IMR-90 (cell line): ENCODE measurements around the gene CDKN3. TPM values are rescaled to one million over a fixed set of nuclear protein-coding genes. Genes with fewer than 3 reads are reported as not detected.

Source experiments
- ATAC-seq: fragments of 200-7000 bp; cut with Tn5 transposase; 2 replicates; pipeline ENCODE4 v1.9.1; 2020; ENCODE audit warnings: low read depth, mild to moderate bottlenecking, moderate library complexity
- BruUV-seq: library from RNA; stranded (reverse); fragments of 400-500 nt; replicated peaks from 2 replicates; lab custom pipeline; 2021; lab: Mats Ljungman, UMichigan
- CTCF ChIA-PET: fragments of 300-600 bp; formaldehyde crosslinking; extraction: SDS; loops from one replicate; lab custom pipeline; 2021; ENCODE audit warnings: antibody characterized with exemption; lab: Yijun Ruan, JAX
- POLR2A ChIA-PET: fragments of 300-600 bp; sonication (Branson Sonifier 250); formaldehyde crosslinking; loops from one replicate; lab custom pipeline; 2022; ENCODE audit warnings: antibody characterized with exemption; ENCODE audit not compliant: unreplicated experiment; lab: Charles Lee
- DNase-seq: peaks from one replicate; pipeline ENCODE4 v3.0.0; 2013
- H2AFZ ChIP-seq: replicated peaks from 2 replicates; pipeline ENCODE3; 2013; ENCODE audit warnings: low read length, mild to moderate bottlenecking; ENCODE audit not compliant: poor library complexity
- H2AK5ac ChIP-seq: 2 replicates; pipeline ENCODE4 v1.6.1; 2013; ENCODE audit warnings: low read depth, low read length, inconsistent platforms
- H2AK9ac ChIP-seq: replicated peaks from 2 replicates; pipeline ENCODE3; 2013; ENCODE audit warnings: mild to moderate bottlenecking, low read depth, low read length, moderate library complexity; ENCODE audit not compliant: poor library complexity
- H2BK120ac ChIP-seq: 2 replicates; pipeline ENCODE4 v1.6.1; 2013; ENCODE audit warnings: low read depth, low read length, inconsistent platforms
- H2BK15ac ChIP-seq: 3 replicates; pipeline ENCODE4 v1.6.1; 2013; ENCODE audit warnings: low read depth, low read length, inconsistent platforms
- H2BK20ac ChIP-seq: 2 replicates; pipeline ENCODE4 v1.6.1; 2013; ENCODE audit warnings: low read depth, mild to moderate bottlenecking, inconsistent platforms, low read length, moderate library complexity
- H2BK5ac ChIP-seq: 2 replicates; pipeline ENCODE4 v1.6.1; 2013; ENCODE audit warnings: mild to moderate bottlenecking, low read depth, low read length, inconsistent platforms; ENCODE audit not compliant: poor library complexity, severe bottlenecking
- H3K14ac ChIP-seq: replicated peaks from 2 replicates; pipeline ENCODE4 v1.6.1; 2013; ENCODE audit warnings: low read depth, low read length, inconsistent platforms
- H3K18ac ChIP-seq: 2 replicates; pipeline ENCODE4 v1.6.1; 2013; ENCODE audit warnings: low read depth, low read length, control low read depth
- H3K23ac ChIP-seq: 2 replicates; pipeline ENCODE4 v1.6.1; 2013; ENCODE audit warnings: low read depth, low read length, inconsistent platforms
- H3K27ac ChIP-seq: 2 replicates; pipeline ENCODE4 v1.5.1; 2013; ENCODE audit warnings: mild to moderate bottlenecking, control low read depth, low read length; ENCODE audit not compliant: insufficient read depth
- H3K27me3 ChIP-seq: 2 replicates; pipeline ENCODE4 v1.6.1; 2013; ENCODE audit warnings: low read length; ENCODE audit not compliant: control insufficient read depth, insufficient read depth
- H3K36me3 ChIP-seq: 2 replicates; pipeline ENCODE4 v1.6.1; 2013; ENCODE audit warnings: low read length, mixed read lengths; ENCODE audit not compliant: control insufficient read depth, insufficient read depth
- H3K4ac ChIP-seq: 2 replicates; pipeline ENCODE4 v1.6.1; 2013; ENCODE audit warnings: low read depth, low read length, inconsistent platforms
- H3K4me1 ChIP-seq: 2 replicates; pipeline ENCODE4 v1.6.1; 2013; ENCODE audit warnings: low read length, mixed read lengths; ENCODE audit not compliant: control insufficient read depth, insufficient read depth
- H3K4me2 ChIP-seq: 2 replicates; pipeline ENCODE4 v1.6.1; 2013; ENCODE audit warnings: low read depth, mild to moderate bottlenecking, control low read depth, low read length, moderate library complexity
- H3K4me3 ChIP-seq: 2 replicates; pipeline ENCODE4 v1.5.1; 2013; ENCODE audit warnings: low read depth, mild to moderate bottlenecking, control low read depth, low read length, moderate library complexity; ENCODE audit not compliant: insufficient read depth
- H3K56ac ChIP-seq: 2 replicates; pipeline ENCODE4 v1.6.1; 2013; ENCODE audit warnings: low read length, inconsistent platforms; ENCODE audit not compliant: insufficient read depth; ENCODE audit errors: extremely low read depth
- H3K79me1 ChIP-seq, 2 experiments: 2 replicates each; pipeline ENCODE4 v1.6.1; 2013; ENCODE audit warnings: low read length in 2 of 2, inconsistent platforms in 1 of 2, low read depth in 1 of 2
- H3K9ac ChIP-seq: 2 replicates; pipeline ENCODE4 v1.6.1; 2013; ENCODE audit warnings: low read depth, low read length, control low read depth
- H3K9me1 ChIP-seq: 2 replicates; pipeline ENCODE4 v1.6.1; 2013; ENCODE audit warnings: low read length, inconsistent platforms; ENCODE audit not compliant: insufficient read depth
- H3K9me3 ChIP-seq: 2 replicates; pipeline ENCODE4 v1.6.1; 2013; ENCODE audit warnings: low read length; ENCODE audit not compliant: control insufficient read depth, insufficient read depth
- H4K20me1 ChIP-seq: 2 replicates; pipeline ENCODE4 v1.6.1; 2013; ENCODE audit warnings: low read length, inconsistent platforms; ENCODE audit not compliant: insufficient read depth
- H4K5ac ChIP-seq: 2 replicates; pipeline ENCODE4 v1.6.1; 2013; ENCODE audit warnings: mild to moderate bottlenecking, low read depth, low read length, control low read depth
- H4K8ac ChIP-seq, 2 experiments: 2 replicates each; pipeline ENCODE4 v1.6.1; 2013; ENCODE audit warnings: low read depth in 2 of 2, low read length in 2 of 2, control low read depth in 1 of 2, inconsistent platforms in 1 of 2
- H4K91ac ChIP-seq: 2 replicates; pipeline ENCODE4 v1.6.1; 2013; ENCODE audit warnings: low read depth, low read length, inconsistent platforms; ENCODE audit not compliant: insufficient read depth
- CEBPB ChIP-seq: IDR thresholded peaks from 2 replicates; pipeline ENCODE4 v1.6.1; 2012; ENCODE audit warnings: low read depth, low read length, improper control_type of control experiment
- CHD1 ChIP-seq: IDR thresholded peaks from 2 replicates; pipeline ENCODE4 v1.6.1; 2012; ENCODE audit warnings: low read depth, low read length, improper control_type of control experiment
- MAFK ChIP-seq: IDR thresholded peaks from 2 replicates; pipeline ENCODE4 v1.6.1; 2012; ENCODE audit warnings: low read depth, low read length, improper control_type of control experiment
- MAZ ChIP-seq: IDR thresholded peaks from 2 replicates; pipeline ENCODE4 v1.6.1; 2012; ENCODE audit warnings: low read depth, mild to moderate bottlenecking, low read length, improper control_type of control experiment, moderate library complexity, borderline replicate concordance
- POLR2A ChIP-seq: IDR thresholded peaks from 2 replicates; pipeline ENCODE4 v1.6.1; 2012; ENCODE audit warnings: mild to moderate bottlenecking, low read depth, low read length
- RFX5 ChIP-seq: IDR thresholded peaks from 2 replicates; pipeline ENCODE4 v1.8.0; 2012; ENCODE audit warnings: low read depth, mild to moderate bottlenecking, low read length, moderate library complexity
- SMC3 ChIP-seq: fragments of 150-350 bp; IDR thresholded peaks from 2 replicates; pipeline ENCODE4 v1.6.1; 2016; ENCODE audit warnings: low read depth, mild to moderate bottlenecking, antibody characterized with exemption, low read length, moderate library complexity
- WGBS, 2 experiments: methylation state at CpG; one replicate each; pipeline versions ENCODE4 v1.1.5 to v1.1.7; 2013; ENCODE audit warnings: missing lambda C conversion rate in 2 of 2; ENCODE audit not compliant: insufficient read length in 1 of 2; ENCODE audit errors: extremely low coverage in 2 of 2; 5-methylcytosine and 5-hydroxymethylcytosine counted together
- dilution Hi-C: fragments of 300-500 bp; cut with HindIII; formaldehyde crosslinking; loops from one replicate; pipeline ENCODE4 v1.14.3; 2018; ENCODE audit warnings: low sequenced_read_pairs; ENCODE audit not compliant: unreplicated experiment
- in situ Hi-C: fragments of 300-500 bp; cut with MboI; formaldehyde crosslinking; loops from 3 replicates; pipeline ENCODE4 v1.14.3; 2019; ENCODE audit warnings: low sequenced_read_pairs, inconsistent platforms, mixed read lengths
- intact Hi-C: fragments of 100-400 bp; cut with micrococcal nuclease; formaldehyde crosslinking; loops from 2 replicates; pipeline ENCODE4 v1.10.0; 2022
- polyA plus RNA-seq, 3 experiments: library from polyadenylated mRNA; depleted of rRNA; stranded (reverse); fragments of >200 nt; gene quantifications; 2 replicates each; pipeline ENCODE4 v1.2.3, GENCODE V29; 2012; ENCODE audit warnings: low replicate concordance in 1 of 3
- total RNA-seq: library from RNA; depleted of rRNA; stranded (reverse); fragments of >200 nt; gene quantifications from 2 replicates; pipeline ENCODE4 v1.2.3, GENCODE V29; 2012
- TF ChIP-seq, protein P1 (sequence below): fragments of 150-350 bp; IDR thresholded peaks from 2 replicates; pipeline ENCODE4 v1.6.1; 2017; ENCODE audit warnings: mild to moderate bottlenecking, antibody characterized with exemption, low read length, low read depth

Gene CDKN3
- total and polyA plus RNA-seq, 2 of the 4 experiments (the other 2 are of a cell fraction), result 38.9 to 48.9 TPM

DNA sequence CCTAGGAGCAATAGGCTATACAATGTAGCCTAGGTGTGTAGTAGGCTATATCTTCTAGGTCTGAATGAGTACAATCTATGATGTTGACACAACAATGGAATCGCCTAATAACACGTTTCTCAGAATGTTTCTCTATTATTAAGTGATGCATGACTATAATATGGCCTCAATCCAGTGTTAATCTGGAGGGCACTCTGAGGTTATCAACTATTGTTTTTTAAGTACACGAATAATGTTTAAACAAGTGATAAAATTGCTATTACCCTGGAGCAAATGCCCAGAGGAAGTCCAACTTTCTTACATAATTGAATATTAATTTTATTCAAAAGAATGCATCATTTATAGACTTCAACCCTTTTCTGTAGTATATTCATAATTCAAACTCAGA lies 60.8 kb downstream of the CDKN3 start:
- ChIA-PET CTCF (interaction anchor here (0.6 kb wide), 1 partner anchor 528 kb away, joined by 4 read pairs; no protein-coding TSS in a partner anchor), POLR2A (interaction anchor here (0.6 kb wide), 1 partner anchor 60 kb away, joined by 5 read pairs; no protein-coding TSS in a partner anchor)
- Histone ChIP-seq H3K79me1 (no peaks in the 10 kb centered on the region), H3K36me3 (no peaks in the 10 kb centered on the region), H3K27me3 (no peaks in the 10 kb centered on the region), H4K8ac (no peak overlapping the region), H2BK15ac (no peak overlapping the region), H3K4ac (no peak overlapping the region), H2AK9ac (no peak overlapping the region), H3K4me2 (no peak overlapping the region), H3K9me3 (peaks cover 8% of the 10 kb centered on the region; the same call in 1 of the 2 replicates), H2AK5ac (no peak overlapping the region), H2BK5ac (no peak overlapping the region), H3K9me1 (no peaks in the 10 kb centered on the region), H3K4me1 (no peaks in the 10 kb centered on the region), H3K9ac (no peak overlapping the region), H2BK120ac (no peak overlapping the region), H4K5ac (no peak overlapping the region), H2BK20ac (no peak overlapping the region), H3K56ac (no peak overlapping the region), H3K14ac (no peak overlapping the region), H3K4me3 (no peak overlapping the region), H4K20me1 (no peaks in the 10 kb centered on the region), H4K91ac (no peak overlapping the region), H2AFZ (no peak overlapping the region), H3K23ac (no peak overlapping the region), H3K27ac (no peak overlapping the region), H3K18ac (no peak overlapping the region)
- BruUV-seq, result no TSS peak
- dilution Hi-C loops (no loop called here), in situ Hi-C loops (no loop called here), intact Hi-C loops (no loop called here)
- TF ChIP-seq, protein P1, sequence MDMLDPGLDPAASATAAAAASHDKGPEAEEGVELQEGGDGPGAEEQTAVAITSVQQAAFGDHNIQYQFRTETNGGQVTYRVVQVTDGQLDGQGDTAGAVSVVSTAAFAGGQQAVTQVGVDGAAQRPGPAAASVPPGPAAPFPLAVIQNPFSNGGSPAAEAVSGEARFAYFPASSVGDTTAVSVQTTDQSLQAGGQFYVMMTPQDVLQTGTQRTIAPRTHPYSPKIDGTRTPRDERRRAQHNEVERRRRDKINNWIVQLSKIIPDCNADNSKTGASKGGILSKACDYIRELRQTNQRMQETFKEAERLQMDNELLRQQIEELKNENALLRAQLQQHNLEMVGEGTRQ, result no peak
- TF ChIP-seq MAZ (no peak), CHD1 (no peak), MAFK (no peak), RFX5 (no peak), CEBPB (no peak), POLR2A (no peak), SMC3 (no peak)
- no CpG with 5 or more reads among the region's 3 CpGs for WGBS, 2 experiments
- no peak for DNase-seq
- ATAC-seq, result no peak
